SK-MEL-5 (cell line): Measurements from ENCODE around the gene STIM2. TPM values are rescaled to one million over a fixed set of nuclear protein-coding genes. Genes with fewer than 3 reads are reported as not detected.
A peak's percentile ranks its signal among the peaks of the same experiment; 100 is the strongest.
"Not testable (repeated sequence)": the region's sequence is repeated elsewhere in the genome, so short reads cannot be mapped to it uniquely, and the experiment has no call there.

Experiments
- DNase-seq: peaks from one replicate; pipeline ENCODE4 v3.0.0-alpha.2; 2016; ENCODE audit warnings: low read depth, low spot score
- in situ Hi-C: cut with HindIII; loops from 2 replicates; pipeline ENCODE4 v1.10.0; 2016; ENCODE audit warnings: low sequenced_read_pairs, high pct_unique_total_duplicates, low pct_unique_long_range_greater_than_20kb
- polyA plus RNA-seq, 2 experiments: library from polyadenylated mRNA; depleted of rRNA; stranded (reverse); fragments of >200 nt; gene quantifications; 2 replicates each; pipeline ENCODE4 v1.2.3, GENCODE V29; 2015
- total RNA-seq: library from RNA; depleted of rRNA; stranded (reverse); fragments of >200 nt; shearing (Covaris generic); gene quantifications from 2 replicates; pipeline ENCODE4 v1.2.3, GENCODE V29; 2014; rRNA removed

STIM2 gene
- total RNA-seq, result 16.3 and 19.7 TPM in 2 replicates
- polyA plus RNA-seq (2015; cell fraction: cytosol; rRNA removed), result 14.3 and 16.1 TPM in 2 replicates
- polyA plus RNA-seq (2015; cell fraction: nucleus; rRNA removed), result 91.5 and 99.9 TPM in 2 replicates

DNA sequence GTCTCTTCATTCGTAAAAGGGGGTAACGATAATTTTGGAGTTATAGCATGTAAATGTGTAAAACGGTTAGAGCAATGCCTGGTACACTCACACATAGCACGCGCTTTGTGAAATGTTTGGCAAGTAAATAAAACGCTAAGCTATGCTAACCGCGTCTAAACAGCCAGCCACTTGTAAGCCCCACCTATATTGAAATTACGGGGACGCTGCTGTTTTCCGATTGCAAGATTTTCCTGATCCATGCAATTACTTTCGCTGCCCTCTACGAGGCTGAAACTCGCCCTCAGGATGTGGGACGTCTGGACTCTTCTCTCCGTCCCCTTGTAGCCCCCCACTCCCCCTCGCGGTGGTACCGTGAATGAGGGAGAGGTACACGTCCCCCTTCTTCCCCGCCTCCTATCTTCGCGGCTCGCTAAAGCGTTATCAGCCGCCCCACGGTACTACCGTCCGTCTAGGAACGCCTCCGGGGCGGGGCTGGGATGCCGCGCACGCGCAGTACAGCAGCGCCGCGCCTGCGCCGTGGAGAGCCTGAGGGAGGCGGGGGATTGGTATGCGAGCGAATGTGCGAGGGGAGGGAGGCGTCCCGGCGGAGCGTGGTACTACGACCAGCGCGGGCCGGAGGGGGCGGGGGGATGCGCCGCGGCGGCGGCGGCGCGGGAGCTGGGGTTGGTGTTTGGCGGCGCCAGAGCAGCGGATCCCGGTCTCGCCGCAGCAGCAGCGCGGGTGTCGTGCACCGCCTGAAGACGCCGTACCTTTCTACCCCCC, at the start of gene STIM2:
STIM2 (plus strand) TSS at position 685 of the 765 bp plus-strand sequence.
- peak; percentile 95 for DNase-seq
- in situ Hi-C loops, result no loop called here

DNA sequence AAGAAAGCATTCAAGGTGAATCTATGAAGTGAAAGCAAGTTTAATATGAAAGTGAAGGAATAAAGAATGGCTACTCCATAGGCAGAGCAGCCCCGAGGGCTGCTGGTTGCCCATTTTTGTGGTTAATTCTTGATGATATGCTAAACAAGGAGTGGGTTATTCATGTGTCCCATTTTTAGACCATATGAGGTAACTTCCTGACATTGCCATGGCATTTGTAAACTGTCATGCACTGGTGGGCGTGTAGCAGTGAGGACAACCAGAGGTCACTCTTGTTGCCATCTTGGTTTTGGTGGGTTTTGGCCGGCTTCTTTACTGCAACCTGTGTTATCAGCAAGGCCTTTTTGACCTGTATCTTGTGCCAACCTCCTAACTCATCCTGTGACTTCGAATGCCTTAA, 49.1 kb upstream of the STIM2 start:
- not testable (repeated sequence) for DNase-seq

DNA sequence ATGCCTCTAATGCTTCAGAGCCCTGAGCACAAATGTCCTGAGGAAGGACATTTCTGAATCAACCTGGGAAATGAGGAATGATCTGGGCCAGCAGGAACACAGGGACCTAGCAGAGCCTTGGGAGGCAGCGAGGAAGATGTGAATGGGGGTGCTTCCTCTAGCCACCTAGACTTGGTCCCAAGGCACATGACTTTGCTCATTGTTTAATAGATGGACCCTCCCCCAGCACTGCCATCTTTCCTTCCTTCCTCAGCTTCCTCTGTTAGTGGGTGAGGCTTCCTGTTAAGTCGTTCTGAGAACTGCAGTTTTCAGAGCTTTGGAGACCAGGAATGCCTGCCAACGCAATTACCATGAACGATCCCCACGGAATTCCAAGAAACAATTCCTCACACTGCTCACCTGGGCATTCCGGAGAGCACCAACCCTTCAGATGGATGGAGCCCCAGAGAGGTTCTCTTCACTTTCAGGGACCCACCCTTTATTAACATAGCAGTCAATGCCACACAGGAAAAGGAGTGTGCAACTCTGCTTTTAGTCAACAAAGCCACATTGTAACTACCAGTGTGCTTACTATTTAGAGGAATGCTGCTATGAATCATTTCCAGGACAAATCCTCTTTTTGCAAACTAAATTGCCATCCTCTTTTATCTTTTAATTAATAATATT, 48.5 kb upstream of the STIM2 start:
- in situ Hi-C loops, result no loop called here
- DNase-seq, result peak; percentile 57

More for the DNA sequence above, 49.1 kb upstream of the STIM2 start:
- in situ Hi-C loops, result not testable (repeated sequence)

DNA sequence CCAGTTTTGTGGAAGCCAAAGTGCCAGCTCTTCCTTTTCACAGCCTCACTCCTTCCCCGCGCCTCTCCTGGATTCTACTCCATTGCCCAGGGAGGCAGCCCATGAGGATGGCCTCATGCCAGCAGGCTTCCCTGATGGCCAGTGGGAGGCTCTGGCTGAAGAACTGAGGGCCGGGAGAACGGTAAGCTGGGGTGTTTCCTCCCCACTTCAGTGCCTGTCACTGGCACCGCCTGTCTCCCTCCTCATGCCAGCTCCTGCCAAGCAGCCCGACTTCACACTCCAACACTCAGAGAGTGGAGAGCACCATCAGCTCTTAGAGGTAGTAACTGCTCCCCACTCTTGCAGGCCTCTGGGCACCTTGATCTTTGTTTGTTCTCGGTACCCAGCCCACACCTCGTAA, 46.9 kb upstream of the STIM2 start:
- in situ Hi-C loops, result no loop called here
- DNase-seq, result no peak

DNA sequence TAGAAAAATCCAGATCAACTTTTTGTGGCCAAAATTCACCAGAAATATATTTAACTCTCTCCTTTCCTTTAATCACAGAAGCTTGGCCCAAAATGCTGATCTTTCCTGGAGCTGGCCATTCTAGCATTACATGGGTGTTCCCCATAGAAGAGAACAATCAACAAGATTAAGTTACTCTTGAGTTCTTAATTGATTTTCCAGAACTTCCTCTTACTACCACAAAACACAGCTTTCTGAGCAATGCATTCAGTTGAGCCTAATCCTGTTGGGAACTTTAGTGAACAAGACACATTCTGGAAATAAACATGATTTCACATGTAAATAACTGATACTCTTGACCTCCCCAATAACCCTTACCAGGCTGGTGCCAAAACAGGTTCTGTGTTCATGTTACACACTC, 45.4 kb upstream of the STIM2 start:
- peak; percentile 13 for DNase-seq
- in situ Hi-C loops, result no loop called here

DNA sequence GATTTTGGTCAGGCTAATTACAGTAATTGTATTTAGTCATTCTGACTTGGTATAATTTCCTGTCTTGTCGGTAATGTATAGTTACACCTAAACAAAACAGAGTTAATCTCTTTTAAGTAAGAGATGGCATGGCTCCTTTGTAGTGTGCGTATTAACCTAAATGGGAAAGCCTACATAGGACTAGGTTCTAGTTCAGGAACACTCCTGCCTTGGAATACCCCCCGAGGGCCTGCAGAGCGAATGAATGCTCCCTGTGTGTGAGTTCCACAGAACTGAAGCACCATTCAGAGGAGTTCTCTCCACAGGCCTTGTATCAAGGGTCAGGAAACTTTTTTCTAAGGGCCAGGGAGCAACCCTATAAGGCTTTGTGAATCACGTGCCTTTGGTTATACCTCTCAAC, 44.9 kb upstream of the STIM2 start:
- in situ Hi-C loops, result no loop called here
- peak; percentile 98 for DNase-seq

DNA sequence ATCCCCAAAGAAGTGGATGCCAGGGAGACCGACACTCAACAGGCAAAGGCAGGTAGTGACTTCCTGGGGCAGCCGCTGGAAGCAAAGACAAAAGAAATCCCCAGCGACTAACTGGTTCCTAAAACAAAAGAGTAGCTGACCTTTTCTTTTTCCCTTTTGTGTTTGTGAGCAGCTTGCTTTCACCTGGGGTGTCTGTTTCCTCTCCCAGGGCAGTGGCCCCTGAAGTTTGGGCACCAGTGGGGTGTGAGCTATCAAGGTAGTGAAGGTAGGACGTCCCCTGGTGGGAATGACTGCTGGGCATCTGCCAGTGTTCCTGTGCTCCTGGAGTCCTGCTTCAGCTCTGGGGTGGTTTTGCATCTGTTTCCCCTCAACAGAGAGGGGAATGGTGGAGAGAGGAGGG, 41.6 kb upstream of the STIM2 start:
- in situ Hi-C loops, result no loop called here
- no peak for DNase-seq

DNA sequence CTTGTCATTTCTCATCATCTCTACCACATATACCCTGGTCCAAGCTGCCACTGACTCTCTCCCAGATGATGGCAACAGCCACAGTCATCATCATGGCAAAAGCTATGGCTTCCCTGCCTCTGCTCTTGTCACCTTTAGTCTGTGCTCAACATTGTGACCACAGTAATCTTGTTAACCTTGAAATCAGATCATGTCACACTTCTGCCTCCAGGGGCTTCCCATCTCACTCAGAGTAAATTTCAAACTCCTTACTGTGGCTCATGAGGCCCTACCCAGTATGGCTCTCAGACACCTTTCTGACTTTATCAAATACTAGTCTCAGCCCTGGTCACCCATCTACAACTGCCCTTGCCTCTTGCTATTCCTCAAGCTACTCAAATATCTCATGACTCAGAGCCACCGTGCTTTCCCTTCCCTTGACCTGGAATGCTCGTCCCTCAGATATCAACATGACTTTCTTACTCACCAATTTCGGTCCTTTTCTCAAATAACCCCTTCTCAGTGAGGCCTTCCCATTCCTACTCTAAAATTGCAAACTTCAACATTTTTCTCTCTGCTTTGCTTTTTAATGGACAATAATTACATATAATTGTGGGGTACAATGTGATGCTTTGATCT, 41.1 kb upstream of the STIM2 start:
- in situ Hi-C loops, result no loop called here
- DNase-seq, result no peak

DNA sequence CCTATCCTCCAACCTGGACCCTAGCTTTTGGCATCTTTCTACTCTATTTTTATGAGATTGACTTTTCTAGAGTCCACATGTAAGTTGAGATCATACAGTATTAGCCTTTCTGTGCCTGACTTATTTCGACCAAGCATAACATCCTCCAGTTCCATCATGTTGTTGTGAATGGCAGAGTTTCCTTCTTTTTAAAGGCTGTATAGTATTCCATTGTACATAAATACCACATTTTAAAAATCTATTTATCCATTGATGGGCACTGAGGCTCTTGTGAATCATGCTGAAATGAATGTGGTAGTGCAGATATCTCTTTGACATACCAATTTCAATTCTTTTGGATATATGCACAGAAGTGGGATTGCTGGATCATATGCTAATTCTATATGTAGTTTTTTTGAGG, 40.3 kb upstream of the STIM2 start:
- no peak for DNase-seq
- in situ Hi-C loops, result no loop called here

DNA sequence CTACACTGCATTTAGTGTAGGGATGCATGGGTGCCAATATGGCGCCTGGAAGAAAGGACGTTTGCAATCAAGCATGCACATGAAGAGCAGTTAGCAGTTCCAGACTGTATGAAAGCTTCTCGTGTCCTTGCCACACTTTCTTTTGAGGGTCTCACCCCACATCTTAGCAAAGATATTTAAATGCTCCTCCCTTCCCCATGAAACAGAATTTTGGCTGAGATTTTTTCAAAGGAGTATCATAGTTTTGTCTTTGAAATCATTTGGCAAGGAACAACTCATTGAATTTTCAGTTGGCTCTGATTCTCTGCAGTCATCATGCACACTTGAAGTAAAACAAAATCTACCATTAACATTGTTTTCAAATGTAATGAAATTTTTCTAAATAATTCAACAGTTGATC, 39.6 kb upstream of the STIM2 start:
- DNase-seq, result no peak
- in situ Hi-C loops, result no loop called here

DNA sequence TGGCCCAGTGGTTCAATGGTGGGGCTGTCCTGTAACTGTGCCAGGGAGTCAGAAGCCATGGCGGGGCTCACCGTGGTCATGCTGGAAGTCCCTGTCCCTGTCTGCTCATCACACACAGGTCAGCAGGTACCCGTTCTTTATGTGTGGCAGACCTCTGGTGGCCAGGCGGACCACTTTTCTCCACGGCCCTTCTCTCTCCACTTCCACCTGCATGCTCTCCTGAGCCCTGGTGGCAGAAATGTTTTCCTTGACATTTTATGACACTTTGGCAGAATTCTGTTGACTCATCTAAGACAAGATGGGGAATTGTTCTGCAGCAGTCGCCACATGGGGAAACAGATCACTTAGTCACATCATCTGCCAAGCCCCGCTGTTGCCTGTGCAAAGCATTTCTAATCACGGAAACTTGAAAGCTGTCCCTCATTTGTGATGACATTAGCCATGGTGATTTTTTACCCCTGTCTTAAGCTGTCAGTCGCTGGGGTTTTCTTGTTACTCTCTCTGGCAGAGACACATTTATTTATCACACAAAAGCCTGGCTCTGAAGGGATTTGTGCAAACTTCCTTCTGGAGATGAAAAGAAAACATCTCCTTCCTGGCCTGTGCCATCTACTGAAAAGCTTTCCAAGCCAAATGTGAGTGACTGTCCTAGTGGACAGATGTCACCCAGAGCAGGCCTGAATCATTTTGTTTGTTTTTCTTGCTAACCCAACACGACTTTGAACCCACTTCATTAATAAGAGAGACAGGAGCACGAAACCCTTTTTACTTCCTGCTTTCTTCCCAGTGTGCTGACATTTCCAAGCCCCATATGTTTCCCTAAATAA, 38.8 kb upstream of the STIM2 start:
- no peak for DNase-seq
- in situ Hi-C loops, result no loop called here

DNA sequence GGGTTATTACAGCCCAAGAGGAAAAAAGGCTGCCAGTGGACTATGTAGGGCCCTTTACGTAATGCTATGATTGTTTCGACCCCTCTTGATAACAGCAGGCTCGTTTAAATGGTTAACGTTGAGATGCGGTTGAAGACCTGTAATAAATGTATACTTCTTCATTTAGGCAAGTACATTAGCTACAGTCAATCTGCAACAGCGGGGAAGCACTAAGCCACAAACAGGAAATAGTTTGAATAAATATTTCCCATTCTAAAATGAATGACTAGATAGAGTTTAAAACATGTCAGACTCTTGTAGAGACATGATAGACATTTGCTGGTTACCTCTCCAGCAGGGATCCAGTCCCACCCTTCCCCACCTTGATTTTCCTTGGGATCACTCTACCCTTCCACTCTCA, 38.1 kb upstream of the STIM2 start:
- DNase-seq, result no peak
- in situ Hi-C loops, result no loop called here

DNA sequence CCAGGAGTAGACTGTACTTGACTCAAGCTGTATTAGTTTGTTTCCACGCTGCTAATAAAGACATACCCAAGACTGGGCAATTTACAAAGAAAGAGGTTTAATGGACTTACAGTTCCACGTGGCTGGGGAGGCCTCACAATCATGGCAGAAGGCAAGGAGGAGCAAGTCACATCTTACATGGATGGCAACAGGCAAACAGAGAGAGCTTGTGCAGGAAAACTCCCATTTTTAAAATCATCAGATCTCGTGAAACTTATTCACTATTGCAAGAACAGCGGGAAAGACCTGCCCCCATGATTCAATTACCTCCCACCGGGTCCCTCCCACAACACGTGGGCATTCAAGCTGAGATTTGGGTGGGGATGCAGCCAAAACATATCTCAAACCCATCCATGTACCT, 37.7 kb upstream of the STIM2 start:
- DNase-seq, result not testable (repeated sequence)

DNA sequence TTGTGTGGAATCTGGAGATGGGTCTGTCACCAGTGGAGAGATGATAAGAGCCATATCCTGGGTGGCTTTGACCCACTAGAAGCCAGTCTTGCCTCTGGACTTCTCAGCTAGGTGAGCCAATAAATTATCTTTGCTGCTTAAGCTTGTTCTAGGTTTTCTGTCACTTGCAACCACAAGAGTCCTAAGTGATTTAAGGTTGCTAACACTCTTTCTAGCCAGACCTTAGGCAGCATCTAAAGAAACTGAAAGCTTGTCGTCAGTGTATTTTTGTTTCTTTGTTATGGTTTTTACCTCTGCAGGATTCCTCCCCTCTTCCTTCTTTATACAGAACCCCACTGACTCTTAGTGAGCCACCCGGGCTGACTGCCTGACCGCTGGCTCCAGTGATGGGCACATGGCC, 37.1 kb upstream of the STIM2 start:
- DNase-seq, result no peak
- in situ Hi-C loops, result no loop called here

More for the DNA sequence above, 37.7 kb upstream of the STIM2 start:
- in situ Hi-C loops, result not testable (repeated sequence)

DNA sequence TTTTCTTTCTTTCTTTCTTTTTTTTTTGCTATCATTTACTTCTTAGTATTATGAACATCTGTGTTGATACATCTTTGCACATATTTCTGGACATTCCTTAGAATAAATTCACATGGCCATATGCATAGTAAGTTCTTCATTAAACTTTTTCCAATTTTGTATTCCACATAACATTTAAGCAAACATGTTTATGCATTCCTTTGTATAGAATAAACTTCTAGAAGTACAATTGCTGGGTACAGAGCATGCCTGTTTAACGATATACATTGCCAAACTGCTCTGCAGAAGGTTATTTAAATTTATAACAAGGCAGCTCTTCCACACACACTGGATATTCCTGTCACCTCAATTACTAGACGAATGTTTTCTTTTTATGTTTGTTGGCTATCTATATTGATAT, 36.0 kb upstream of the STIM2 start:
- in situ Hi-C loops, result no loop called here
- DNase-seq, result no peak

DNA sequence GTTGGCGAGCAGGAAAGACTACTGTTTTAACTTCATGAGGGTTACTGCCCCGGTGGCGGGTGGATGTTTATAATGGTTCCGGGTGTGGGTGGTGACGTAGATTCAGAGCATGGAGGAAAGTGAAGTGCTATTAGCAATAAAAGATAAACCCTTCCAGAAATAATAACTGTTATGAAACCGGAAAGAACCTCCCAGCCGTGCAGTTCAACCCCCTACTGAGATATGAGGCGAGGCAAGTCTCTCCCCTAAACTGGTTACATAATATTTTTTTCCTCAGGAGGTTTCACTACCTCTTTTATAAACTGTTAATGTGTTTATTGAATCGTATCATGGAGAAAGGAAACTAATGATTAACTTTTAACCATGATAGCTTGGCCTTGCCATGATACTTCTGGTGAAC, 33.9 kb upstream of the STIM2 start:
- DNase-seq, result no peak
- in situ Hi-C loops, result no loop called here

DNA sequence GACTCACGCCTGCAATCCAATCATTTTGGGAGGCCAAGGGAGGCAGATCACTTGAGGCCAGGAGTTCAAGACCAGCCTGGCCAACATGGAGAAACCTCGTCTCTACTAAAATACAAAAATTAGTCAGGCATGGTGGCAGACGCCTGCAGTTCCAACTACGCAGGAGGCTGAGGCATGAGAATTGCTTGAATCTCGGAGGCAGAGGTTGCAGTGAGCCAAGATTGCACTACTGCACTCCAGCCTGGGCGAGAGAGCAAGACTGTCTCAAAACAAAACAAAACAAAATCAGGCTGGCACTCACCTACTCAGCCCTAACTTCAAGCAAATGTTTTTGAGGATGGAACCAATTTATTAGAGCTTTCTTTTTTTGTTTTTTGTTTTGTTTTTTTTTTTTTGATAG, 33.3 kb upstream of the STIM2 start:
- in situ Hi-C loops, DNase-seq: not testable (repeated sequence)

DNA sequence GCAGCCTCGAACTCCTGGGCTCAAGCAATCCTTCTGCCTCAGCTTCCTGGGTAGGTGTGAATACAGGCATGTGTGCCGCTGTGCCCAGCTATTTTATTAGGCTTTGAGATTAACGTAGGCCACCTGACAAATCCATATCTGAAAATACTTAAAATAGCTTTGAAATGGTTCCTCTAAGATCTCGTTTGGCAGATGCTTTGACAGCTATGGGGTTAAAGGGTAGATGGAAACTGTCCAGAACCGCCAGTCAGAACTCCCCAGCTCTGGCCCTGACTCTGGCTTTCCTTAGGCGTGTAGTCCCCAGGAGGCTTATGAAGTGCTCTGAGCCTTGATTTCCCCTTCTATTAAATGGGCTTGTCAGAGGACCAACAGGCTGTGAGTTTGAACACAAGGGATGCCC, 32.8 kb upstream of the STIM2 start:
- no peak for DNase-seq
- in situ Hi-C loops, result no loop called here
